Measurements from ENCODE around the gene ETFB.

Gene ETFB

GRCh38 chr19:51339687-51340656 is 26.2 kb downstream of the ETFB start:
- H3K27me3 ChIP-seq (ENCODE audit: control insufficient read depth, low read length): peaks cover 2% of the 10 kb centered on the region; the same call in 1 of the 2 replicates
- peak overlapping the region; percentile 80 for H3K4me2 ChIP-seq (ENCODE audit: low read length)
- no peaks in the 10 kb centered on the region for H3K79me2 ChIP-seq (ENCODE audit: control insufficient read depth, low read length)
- H3K4me1 ChIP-seq (ENCODE audit: control insufficient read depth, low read length): peaks cover 16% of the 10 kb centered on the region
- H4K20me1 ChIP-seq (ENCODE audit: control insufficient read depth, insufficient read depth, low read depth, low read length): no peaks in the 10 kb centered on the region
- peaks cover 5% of the 10 kb centered on the region; the same call in 1 of the 2 replicates for H3F3A ChIP-seq (ENCODE audit: control insufficient read depth, insufficient read depth)
- no peaks in the 10 kb centered on the region for H3K9me3 ChIP-seq (ENCODE audit: control insufficient read depth, insufficient read depth, low read length)
- no peaks in the 10 kb centered on the region; the same call in 1 of the 2 replicates for H3K36me3 ChIP-seq (ENCODE audit: control insufficient read depth, low read length)
- no peak overlapping the region for H3K27ac ChIP-seq (ENCODE audit: low read depth, low read length)
- H3K9me2 ChIP-seq (replicated peaks; ENCODE audit: control insufficient read depth, low read length): no peaks in the 10 kb centered on the region
- H3K4me3 ChIP-seq (ENCODE audit: low read length): peak overlapping the region; percentile 77
- no peak for TF ChIP-seq CTCF (IDR thresholded peaks at IDR 0.05; ENCODE audit: low read depth, low read length, poor library complexity, severe bottlenecking)
- no peak for TF ChIP-seq EZH2phosphoT487 (IDR thresholded peaks at IDR 0.05; ENCODE audit: borderline replicate concordance, low read length)

DNA sequence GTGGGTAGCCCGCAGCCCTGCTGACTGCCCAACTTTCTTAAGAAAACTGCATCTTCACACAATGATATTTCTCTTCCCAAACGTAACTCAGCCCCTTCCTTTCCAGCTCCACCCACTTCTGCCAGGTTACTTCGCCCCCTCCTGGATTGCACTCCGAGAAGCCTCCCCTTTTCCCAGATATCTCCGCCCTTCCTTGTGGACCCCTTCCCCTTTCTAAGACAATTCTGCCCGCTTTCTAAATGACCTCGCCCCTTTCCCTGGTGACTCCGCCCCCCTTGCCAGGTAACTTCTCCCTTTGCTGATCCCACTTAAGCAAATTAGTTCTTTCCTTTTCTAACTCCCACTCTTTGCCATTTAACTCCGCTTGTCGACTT is 26.9 kb downstream of the ETFB start:
- no peaks in the 10 kb centered on the region for H4K20me1 ChIP-seq (ENCODE audit: control insufficient read depth, insufficient read depth, low read depth, low read length)
- H3K79me2 ChIP-seq (ENCODE audit: control insufficient read depth, low read length): no peaks in the 10 kb centered on the region
- no peaks in the 10 kb centered on the region for H3K36me3 ChIP-seq (ENCODE audit: control insufficient read depth, low read length)
- TF ChIP-seq EZH2phosphoT487 (IDR thresholded peaks at IDR 0.05; ENCODE audit: borderline replicate concordance, low read length) (no peak), CTCF (IDR thresholded peaks at IDR 0.05; ENCODE audit: low read depth, low read length, poor library complexity, severe bottlenecking) (no peak)
- H3K9me3 ChIP-seq (ENCODE audit: control insufficient read depth, insufficient read depth, low read length): no peaks in the 10 kb centered on the region
- peaks cover 12% of the 10 kb centered on the region for H3K4me1 ChIP-seq (ENCODE audit: control insufficient read depth, low read length)
- H3F3A ChIP-seq (ENCODE audit: control insufficient read depth, insufficient read depth): peaks cover 5% of the 10 kb centered on the region; the same call in 1 of the 2 replicates
- H3K4me2 ChIP-seq (ENCODE audit: low read length): peak overlapping the region; percentile 80
- no peak overlapping the region for H3K27ac ChIP-seq (ENCODE audit: low read depth, low read length)
- H3K4me3 ChIP-seq (ENCODE audit: low read length): peak overlapping the region; percentile 77
- H3K27me3 ChIP-seq (ENCODE audit: control insufficient read depth, low read length): peaks cover 2% of the 10 kb centered on the region; the same call in 1 of the 2 replicates
- no peaks in the 10 kb centered on the region for H3K9me2 ChIP-seq (replicated peaks; ENCODE audit: control insufficient read depth, low read length)

DNA sequence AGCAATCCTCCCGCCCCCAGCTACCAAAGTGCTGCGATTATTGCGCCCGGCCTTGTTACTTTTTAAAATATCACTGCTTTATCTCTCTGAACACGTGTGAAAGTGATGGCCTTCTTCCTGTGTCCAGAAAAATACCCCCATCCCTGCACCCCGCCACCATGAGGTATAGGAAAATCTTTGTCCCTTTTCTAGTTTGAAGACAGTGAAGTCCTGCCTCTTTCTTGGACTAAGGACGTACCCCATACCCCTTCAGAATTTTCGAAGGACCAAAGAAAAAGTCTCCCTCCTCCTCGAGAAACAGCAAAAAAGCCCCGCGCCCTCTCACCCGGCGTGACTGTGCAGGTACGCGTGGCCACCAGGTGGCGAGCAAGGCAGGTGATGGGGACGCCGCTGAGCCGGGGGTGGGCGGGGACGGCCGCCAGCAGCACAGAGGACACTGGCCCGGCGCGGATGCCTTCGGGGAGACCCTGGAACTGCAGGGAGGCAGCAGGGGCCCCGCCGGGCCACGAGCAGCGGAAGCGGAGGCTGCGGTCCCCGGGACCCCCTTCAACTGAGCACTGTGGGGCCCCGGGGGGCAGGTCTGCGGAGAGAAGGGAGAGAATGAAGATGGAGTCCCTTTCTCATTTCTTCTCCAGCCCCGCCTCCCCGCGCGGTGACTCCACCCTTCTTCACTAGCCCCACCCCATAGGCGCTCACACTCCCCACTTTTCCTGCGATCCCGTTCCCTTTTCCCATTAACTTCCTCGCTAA is 27.4 kb downstream of the ETFB start:
- no peak overlapping the region for H3K27ac ChIP-seq (ENCODE audit: low read depth, low read length)
- peaks cover 5% of the 10 kb centered on the region; the same call in 1 of the 2 replicates for H3F3A ChIP-seq (ENCODE audit: control insufficient read depth, insufficient read depth)
- peak; percentile 90 for TF ChIP-seq CTCF (IDR thresholded peaks at IDR 0.05; ENCODE audit: low read depth, low read length, poor library complexity, severe bottlenecking)
- no peak for TF ChIP-seq EZH2phosphoT487 (IDR thresholded peaks at IDR 0.05; ENCODE audit: borderline replicate concordance, low read length)
- peaks cover 2% of the 10 kb centered on the region; the same call in 1 of the 2 replicates for H3K27me3 ChIP-seq (ENCODE audit: control insufficient read depth, low read length)
- H3K4me2 ChIP-seq (ENCODE audit: low read length): peak overlapping the region; percentile 80
- no peaks in the 10 kb centered on the region for H4K20me1 ChIP-seq (ENCODE audit: control insufficient read depth, insufficient read depth, low read depth, low read length)
- H3K36me3 ChIP-seq (ENCODE audit: control insufficient read depth, low read length): no peaks in the 10 kb centered on the region
- no peaks in the 10 kb centered on the region for H3K9me2 ChIP-seq (replicated peaks; ENCODE audit: control insufficient read depth, low read length)
- no peaks in the 10 kb centered on the region for H3K79me2 ChIP-seq (ENCODE audit: control insufficient read depth, low read length)
- no peaks in the 10 kb centered on the region for H3K9me3 ChIP-seq (ENCODE audit: control insufficient read depth, insufficient read depth, low read length)
- peaks cover 12% of the 10 kb centered on the region for H3K4me1 ChIP-seq (ENCODE audit: control insufficient read depth, low read length)
- peak overlapping the region; percentile 77 for H3K4me3 ChIP-seq (ENCODE audit: low read length)
